ENCODE measurements around the gene KRTAP2-3. TPM values are rescaled to one million over a fixed set of nuclear protein-coding genes. Genes with fewer than 3 reads are reported as not detected.
"Not testable (repeated sequence)": the region's sequence is repeated elsewhere in the genome, so short reads cannot be mapped to it uniquely, and the experiment has no call there.

Gene KRTAP2-3
- total RNA-seq, 3 donors from 2014 or later (not counting 1 experiment from before 2014, with no cell fraction given) = not detected

- WGBS (ENCODE audit: insufficient coverage) = 100% methylated on average over 1 of the region's 5 CpGs
- Histone ChIP-seq H3K27ac (ENCODE audit: low read length) (no peak overlapping the region), H3K4me3 (ENCODE audit: low read length) (no peak overlapping the region), H3K4me1 (ENCODE audit: control insufficient read depth, insufficient read depth, low read length) (no peaks in the 10 kb centered on the region), H3K9me3 (ENCODE audit: control insufficient read depth, insufficient read depth, low read length) (no peaks in the 10 kb centered on the region), H3K27me3 (ENCODE audit: control insufficient read depth, insufficient read depth, low read length) (no peaks in the 10 kb centered on the region), H3K36me3 (ENCODE audit: control insufficient read depth, insufficient read depth, low read length) (no peaks in the 10 kb centered on the region)
- Mint-ChIP-seq H3K36me3 (no peaks in the 10 kb centered on the region), H3K27ac (no peak overlapping the region), H3K4me1 (no peaks in the 10 kb centered on the region), H3K27me3 (ENCODE audit: low read depth in 2 of 2) (peaks cover 14 to 53% of the 10 kb centered on the region in 2 donors), H3K4me3 (no peak overlapping the region), H3K9me3 (peaks cover 2 to 3% of the 10 kb centered on the region in 2 donors)
- intact Hi-C loops (cut with micrococcal nuclease) = no loop called here
- TF ChIP-seq CTCF (IDR thresholded peaks at IDR 0.05) = no peak
- DNase-seq (no peak), ATAC-seq (no peak)
Measured at GRCh38 chr17:41058741-41059140, 1.2 kb downstream of the KRTAP2-3 start.

- H3K4me1 Mint-ChIP-seq = no peaks in the 10 kb centered on the region
- Histone ChIP-seq H3K9me3 (ENCODE audit: control insufficient read depth, insufficient read depth, low read length) (no peaks in the 10 kb centered on the region), H3K4me3 (ENCODE audit: low read length) (no peak overlapping the region), H3K27me3 (ENCODE audit: control insufficient read depth, insufficient read depth, low read length) (no peaks in the 10 kb centered on the region), H3K27ac (ENCODE audit: low read length) (no peak overlapping the region), H3K36me3 (ENCODE audit: control insufficient read depth, insufficient read depth, low read length) (no peaks in the 10 kb centered on the region), H3K4me1 (ENCODE audit: control insufficient read depth, insufficient read depth, low read length) (no peaks in the 10 kb centered on the region)
- H3K9me3 Mint-ChIP-seq = peaks cover 2 to 3% of the 10 kb centered on the region in 2 donors
- intact Hi-C loops (cut with micrococcal nuclease) = no loop called here
- H3K27me3 Mint-ChIP-seq (ENCODE audit: low read depth in 2 of 2) = peaks cover 18 to 59% of the 10 kb centered on the region in 2 donors
- H3K4me3 Mint-ChIP-seq = no peak overlapping the region
- ATAC-seq = no peak
- no peak for TF ChIP-seq CTCF (IDR thresholded peaks at IDR 0.05)
- no peak overlapping the region for H3K27ac Mint-ChIP-seq
- no peaks in the 10 kb centered on the region for H3K36me3 Mint-ChIP-seq
- DNase-seq = no peak
- WGBS (ENCODE audit: insufficient coverage) = 83% methylated on average over 1 of the region's 1 CpG
Measured at GRCh38 chr17:41057547-41057946, 2.4 kb downstream of the KRTAP2-3 start.

GRCh38 chr17:41055130-41055529, 4.8 kb downstream of the KRTAP2-3 start, which contains the start of gene KRTAP2-2:
KRTAP2-2 (minus strand) TSS chr17:41055230; CDS start chr17:41055211, 19 bp downstream.
- H3K9me3 Mint-ChIP-seq; H3K4me3 ChIP-seq (ENCODE audit: low read length); H3K27ac Mint-ChIP-seq; DNase-seq; H3K27ac ChIP-seq (ENCODE audit: low read length); H3K36me3 Mint-ChIP-seq; H3K36me3 ChIP-seq (ENCODE audit: control insufficient read depth, insufficient read depth, low read length); ATAC-seq; H3K4me3 Mint-ChIP-seq; H3K9me3 ChIP-seq (ENCODE audit: control insufficient read depth, insufficient read depth, low read length); intact Hi-C loops (cut with micrococcal nuclease); H3K4me1 Mint-ChIP-seq; H3K4me1 ChIP-seq (ENCODE audit: control insufficient read depth, insufficient read depth, low read length); H3K27me3 ChIP-seq (ENCODE audit: control insufficient read depth, insufficient read depth, low read length): not testable (repeated sequence)
- H3K27me3 Mint-ChIP-seq (ENCODE audit: low read depth in 2 of 2) = peaks cover 16 to 50% of the 10 kb centered on the region in 2 donors
- no CpG with 5 or more reads among the region's 6 CpGs for WGBS (ENCODE audit: insufficient coverage)

- H3K27ac ChIP-seq (ENCODE audit: low read length); H3K4me1 Mint-ChIP-seq; H3K36me3 Mint-ChIP-seq; H3K4me3 Mint-ChIP-seq; DNase-seq; H3K27me3 ChIP-seq (ENCODE audit: control insufficient read depth, insufficient read depth, low read length); H3K36me3 ChIP-seq (ENCODE audit: control insufficient read depth, insufficient read depth, low read length); H3K27ac Mint-ChIP-seq; H3K4me1 ChIP-seq (ENCODE audit: control insufficient read depth, insufficient read depth, low read length); ATAC-seq; H3K9me3 ChIP-seq (ENCODE audit: control insufficient read depth, insufficient read depth, low read length); H3K9me3 Mint-ChIP-seq; H3K4me3 ChIP-seq (ENCODE audit: low read length); intact Hi-C loops (cut with micrococcal nuclease): not testable (repeated sequence)
- H3K27me3 Mint-ChIP-seq (ENCODE audit: low read depth in 2 of 2) = peaks cover 16 to 53% of the 10 kb centered on the region in 2 donors
- 85% methylated on average over 7 of the region's 9 CpGs for WGBS (ENCODE audit: insufficient coverage)
Measured at GRCh38 chr17:41054556-41054955, 5.4 kb downstream of the KRTAP2-3 start.

Measured in natural killer cell (primary cell).